Measurements from ENCODE around the gene MTARC2. TPM values are rescaled to one million over a fixed set of nuclear protein-coding genes. Genes with fewer than 3 reads are reported as not detected.
A peak's percentile ranks its signal among the peaks of the same experiment; 100 is the strongest.

Gene MTARC2
- total and polyA plus RNA-seq, 2 of the 13 experiments (the other 11 are each of a cell fraction or from before 2014, with no cell fraction given): 8.5 to 10.1 TPM

GRCh38 chr1:220711056-220711809 lies 36.9 kb upstream of the MTARC2 start (continued):
- TF ChIP-seq ZNF660 (CRISPR knock-in tag; IDR thresholded peaks at IDR 0.05; ENCODE audit: borderline replicate concordance, low read depth) (no peak), HDAC2 (CRISPR knock-in tag; IDR thresholded peaks at IDR 0.05) (peak; percentile 39; the same call in 1 of the 2 replicates), FIP1L1 (IDR thresholded peaks at IDR 0.05; ENCODE audit: borderline replicate concordance, insufficient read depth, low read depth, low read length) (no peak), XRCC5 (optimal IDR thresholded peaks at IDR 0.05; ENCODE audit: low read length) (no peak), SNAPC4 (CRISPR knock-in tag; IDR thresholded peaks at IDR 0.05) (no peak), ZBTB34 (CRISPR knock-in tag; IDR thresholded peaks at IDR 0.05) (no peak), PITX1 (CRISPR knock-in tag; IDR thresholded peaks at IDR 0.05) (no peak), NPAS2 (CRISPR knock-in tag; IDR thresholded peaks at IDR 0.05; ENCODE audit: borderline replicate concordance) (no peak), RFXAP (CRISPR knock-in tag; IDR thresholded peaks at IDR 0.05; ENCODE audit: borderline replicate concordance) (no peak), NFKBIZ (CRISPR knock-in tag; IDR thresholded peaks at IDR 0.05) (no peak), ZNF557 (CRISPR knock-in tag; IDR thresholded peaks at IDR 0.05) (no peak), ZNF674 (CRISPR knock-in tag; IDR thresholded peaks at IDR 0.05; ENCODE audit: low read depth) (no peak), HMG20A (CRISPR knock-in tag; IDR thresholded peaks at IDR 0.05; ENCODE audit: borderline replicate concordance) (peak; percentile 61; the same call in 1 of the 2 replicates), ZNF724P (CRISPR knock-in tag; IDR thresholded peaks at IDR 0.05; ENCODE audit: borderline replicate concordance) (no peak), ZNF101 (CRISPR knock-in tag; IDR thresholded peaks at IDR 0.05; ENCODE audit: borderline replicate concordance, low read depth) (no peak), XBP1 (CRISPR knock-in tag; IDR thresholded peaks at IDR 0.05) (no peak)
- TF ChIP-seq, protein P1, sequence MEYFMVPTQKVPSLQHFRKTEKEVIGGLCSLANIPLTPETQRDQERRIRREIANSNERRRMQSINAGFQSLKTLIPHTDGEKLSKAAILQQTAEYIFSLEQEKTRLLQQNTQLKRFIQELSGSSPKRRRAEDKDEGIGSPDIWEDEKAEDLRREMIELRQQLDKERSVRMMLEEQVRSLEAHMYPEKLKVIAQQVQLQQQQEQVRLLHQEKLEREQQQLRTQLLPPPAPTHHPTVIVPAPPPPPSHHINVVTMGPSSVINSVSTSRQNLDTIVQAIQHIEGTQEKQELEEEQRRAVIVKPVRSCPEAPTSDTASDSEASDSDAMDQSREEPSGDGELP (IDR thresholded peaks at IDR 0.05; ENCODE audit: borderline replicate concordance, low read depth): peak; percentile 18; the same call in 1 of the 2 replicates

Data from HepG2 (cell line).